Brain microvascular endothelial cell (primary cell): ENCODE results near the gene TTLL3.

ENCODE experiments used
- DNase-seq: peaks from one replicate; pipeline ENCODE4 v3.0.0-alpha.2; 2020
- H3K27ac ChIP-seq: fragments of 250-450 bp; sonication (Bioruptor Pico); 2 replicates; pipeline ENCODE4 v1.5.1; 2020; ENCODE audit warnings: mild to moderate bottlenecking, moderate library complexity
- H3K27me3 ChIP-seq: fragments of 250-450 bp; sonication (Bioruptor Pico); replicated peaks from 2 replicates; pipeline ENCODE4 v1.5.1; 2020; ENCODE audit warnings: mild to moderate bottlenecking
- H3K36me3 ChIP-seq: fragments of 250-450 bp; sonication (Bioruptor Pico); replicated peaks from 2 replicates; pipeline ENCODE4 v1.5.1; 2020; ENCODE audit warnings: mild to moderate bottlenecking
- H3K4me3 ChIP-seq: 2 replicates; pipeline ENCODE4 v1.5.1; 2011; ENCODE audit warnings: low read depth, mild to moderate bottlenecking, control low read depth, low read length, moderate library complexity
- CTCF ChIP-seq: IDR thresholded peaks from 2 replicates; pipeline ENCODE4 v1.5.1; 2011; ENCODE audit warnings: low read depth, mild to moderate bottlenecking, moderate library complexity, low read length, control low read depth, inconsistent platforms; ENCODE audit errors: missing control alignments
- in situ Hi-C: cut with HindIII; loops from 2 replicates; pipeline ENCODE4 v1.10.0; 2017; ENCODE audit warnings: low sequenced_read_pairs, low pct_ligation_motif_present

The TTLL3 gene

GRCh38 chr3:9831253-9831652 lies 21.2 kb downstream of the TTLL3 start:
- Histone ChIP-seq H3K27ac (no peak overlapping the region), H3K4me3 (no peak overlapping the region), H3K36me3 (peaks cover 12% of the 10 kb centered on the region), H3K27me3 (no peaks in the 10 kb centered on the region)
- TF ChIP-seq CTCF: no peak
- in situ Hi-C loops: no loop called here
- DNase-seq: no peak

GRCh38 chr3:9833078-9833477 lies 23.0 kb downstream of the TTLL3 start:
- peaks cover 16% of the 10 kb centered on the region for H3K36me3 ChIP-seq
- in situ Hi-C loops: no loop called here
- H3K27ac ChIP-seq: no peak overlapping the region

GRCh38 chr3:9834520-9835380 lies 24.7 kb downstream of the TTLL3 start:
- in situ Hi-C loops: no loop called here

More at GRCh38 chr3:9833078-9833477, 23.0 kb downstream of the TTLL3 start:
- no peak for DNase-seq
- TF ChIP-seq CTCF: no peak
- H3K4me3 ChIP-seq: no peak overlapping the region
- H3K27me3 ChIP-seq: no peaks in the 10 kb centered on the region

GRCh38 chr3:9837701-9838582 lies 27.9 kb downstream of the TTLL3 start:
- H3K4me3 ChIP-seq: no peak overlapping the region
- no peak for TF ChIP-seq CTCF
- no peaks in the 10 kb centered on the region for H3K27me3 ChIP-seq
- in situ Hi-C loops: no loop called here
- DNase-seq: no peak
- H3K27ac ChIP-seq: no peak overlapping the region
- peaks cover 29% of the 10 kb centered on the region for H3K36me3 ChIP-seq

More at GRCh38 chr3:9834520-9835380, 24.7 kb downstream of the TTLL3 start:
- H3K27ac ChIP-seq: no peak overlapping the region
- H3K4me3 ChIP-seq: no peak overlapping the region
- TF ChIP-seq CTCF: no peak
- no peak for DNase-seq
- H3K36me3 ChIP-seq: peaks cover 21% of the 10 kb centered on the region
- no peaks in the 10 kb centered on the region for H3K27me3 ChIP-seq

GRCh38 chr3:9838856-9839255 lies 28.8 kb downstream of the TTLL3 start:
- Histone ChIP-seq H3K36me3 (peaks cover 25% of the 10 kb centered on the region), H3K4me3 (no peak overlapping the region), H3K27ac (no peak overlapping the region), H3K27me3 (no peaks in the 10 kb centered on the region)
- TF ChIP-seq CTCF: no peak
- in situ Hi-C loops: no loop called here
- DNase-seq: no peak
